ENCODE data around the gene HSPB1.
"Not testable (repeated sequence)": the region's sequence is repeated elsewhere in the genome, so short reads cannot be mapped to it uniquely, and the experiment has no call there.

Gene HSPB1

GRCh38 chr7:76335417-76335816 is 32.9 kb downstream of the HSPB1 start:
- DNase-seq = not testable (repeated sequence)

DNA sequence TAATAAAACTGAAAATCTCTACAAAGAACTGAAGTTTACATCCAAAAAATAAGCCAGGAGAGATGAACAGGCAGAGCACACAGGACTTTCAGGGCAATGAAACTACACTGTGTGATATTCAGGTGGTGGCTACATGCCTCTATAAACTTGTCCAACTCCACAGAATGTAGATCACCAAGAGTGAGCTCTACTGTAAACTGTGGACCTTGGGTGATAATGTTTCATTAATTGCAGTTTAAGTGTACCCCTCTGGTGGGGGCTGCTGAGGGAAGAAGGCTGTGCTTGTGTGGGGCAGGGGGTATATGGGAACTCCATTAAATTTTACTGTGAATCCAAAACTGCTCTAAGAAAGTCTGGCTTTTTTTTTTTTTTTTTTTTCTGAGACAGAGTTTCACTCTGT is 33.6 kb downstream of the HSPB1 start:
- no peak for DNase-seq

- DNase-seq = no peak
These were observed 34.7 kb downstream of the HSPB1 start for GRCh38 chr7:76337147-76337546.

- DNase-seq = no peak
These were observed 36.0 kb downstream of the HSPB1 start for GRCh38 chr7:76338298-76339084.

- DNase-seq = no peak
These were observed 38.2 kb downstream of the HSPB1 start for GRCh38 chr7:76340617-76341131.

DNA sequence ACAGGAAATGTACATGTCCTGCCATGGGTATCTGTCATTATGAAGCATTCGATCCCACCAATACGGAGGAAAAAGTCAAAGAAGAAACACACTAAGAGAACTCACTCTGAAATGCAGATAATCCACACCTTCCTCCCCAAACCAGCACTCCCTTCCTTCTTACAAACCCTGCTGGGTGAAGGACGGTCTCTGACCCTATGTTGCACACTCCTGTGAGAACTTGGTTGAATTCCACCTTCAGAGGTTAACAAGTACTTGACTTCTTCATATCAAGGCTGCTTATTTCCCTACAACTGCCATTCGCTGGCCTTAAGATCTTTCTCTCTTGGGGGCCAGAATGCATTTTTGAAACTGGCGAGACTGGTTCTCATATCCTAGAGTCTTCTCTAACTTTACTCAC is 39.7 kb downstream of the HSPB1 start:
- DNase-seq = no peak

- DNase-seq = no peak
These were observed 40.9 kb downstream of the HSPB1 start for GRCh38 chr7:76343294-76343930.

GRCh38 chr7:76343931-76344321 is 41.5 kb downstream of the HSPB1 start:
- DNase-seq = no peak

- DNase-seq = no peak
These were observed 43.6 kb downstream of the HSPB1 start for GRCh38 chr7:76346097-76346496.

GRCh38 chr7:76346778-76347177 is 44.3 kb downstream of the HSPB1 start:
- DNase-seq = no peak

DNA sequence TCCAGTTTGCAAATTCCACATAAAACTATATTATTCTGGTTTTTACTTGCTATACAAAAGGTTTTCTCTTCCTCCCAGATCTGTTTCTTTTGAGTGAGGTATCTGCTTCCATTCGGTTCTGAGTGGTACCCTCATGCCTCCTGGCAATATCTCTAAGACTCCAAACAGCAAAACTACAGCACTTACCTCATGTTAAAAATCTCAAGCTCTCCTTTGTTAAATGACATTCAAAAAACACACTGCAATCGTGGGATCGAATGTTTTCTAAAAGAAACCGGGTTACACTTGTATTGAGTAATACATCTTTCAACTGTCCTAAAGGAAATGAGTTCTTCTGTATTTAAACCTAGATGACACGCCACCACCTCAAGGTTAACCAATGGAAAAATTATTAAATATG is 45.2 kb downstream of the HSPB1 start:
- no peak for DNase-seq

GRCh38 chr7:76349313-76349885 is 46.9 kb downstream of the HSPB1 start:
- DNase-seq = no peak

GRCh38 chr7:76351372-76351771 is 48.9 kb downstream of the HSPB1 start:
- DNase-seq = no peak

GRCh38 chr7:76352193-76352592 is 49.7 kb downstream of the HSPB1 start:
- DNase-seq = no peak

- DNase-seq = no peak
These were observed 51.3 kb downstream of the HSPB1 start for GRCh38 chr7:76353744-76354143.
